Ascending aorta (tissue), 2 donors: ENCODE measurements around the gene MAP3K5. TPM values are rescaled to one million over a fixed set of nuclear protein-coding genes. Genes with fewer than 3 reads are reported as not detected.
A peak's percentile ranks its signal among the peaks of the same experiment; 100 is the strongest.

Source experiments
- DNase-seq, 2 donors: peaks; one replicate each; pipeline ENCODE4 v3.0.0-alpha.2; 2019; ENCODE audit warnings: low spot score in 2 of 2
- H3K27ac ChIP-seq, 2 donors: fragments of 200-600 bp; sonication (generic); one replicate each; pipeline ENCODE4 v1.5.1; 2016 to 2017; ENCODE audit warnings: mild to moderate bottlenecking in 1 of 2
- H3K27me3 ChIP-seq: fragments of 200-600 bp; sonication (generic); one replicate; pipeline ENCODE4 v1.5.1; 2017
- H3K36me3 ChIP-seq, 2 donors: fragments of 200-600 bp; sonication (generic); one replicate each; pipeline ENCODE4 v1.5.1; 2016
- H3K4me1 ChIP-seq, 2 donors: fragments of 200-600 bp; sonication (generic); one replicate each; pipeline ENCODE4 v1.5.1; 2016 to 2017; ENCODE audit warnings: mild to moderate bottlenecking in 1 of 2
- H3K4me3 ChIP-seq, 2 donors: fragments of 200-600 bp; sonication (generic); one replicate each; pipeline ENCODE4 v1.5.1; 2016 to 2017; ENCODE audit warnings: mild to moderate bottlenecking in 1 of 2
- H3K9me3 ChIP-seq, 2 donors: fragments of 200-600 bp; sonication (generic); one replicate each; pipeline ENCODE4 v1.5.1; 2016
- intact Hi-C: fragments of 100-400 bp; cut with DNase I; formaldehyde crosslinking; loops from one replicate; pipeline ENCODE4 v1.15.1; 2023
- total RNA-seq: library from RNA; depleted of rRNA; stranded (reverse); fragments of >200 nt; gene quantifications from one replicate; pipeline ENCODE4 v1.1.0, GENCODE V29; 2016
- TF ChIP-seq, protein P1 (sequence below), 3 experiments: fragments of 200-600 bp in 2 of 3; fragments of 450-650 bp in 1 of 3; sonication (generic) in 2 of 3; IDR thresholded peaks; one replicate each; pipeline ENCODE4 v1.5.1; 2016 to 2019; ENCODE audit warnings: antibody characterized with exemption in 3 of 3, mild to moderate bottlenecking in 1 of 3, moderate library complexity in 1 of 3

MAP3K5 gene
- total RNA-seq, 1 donor from 2014 or later: 40.9 TPM

DNA sequence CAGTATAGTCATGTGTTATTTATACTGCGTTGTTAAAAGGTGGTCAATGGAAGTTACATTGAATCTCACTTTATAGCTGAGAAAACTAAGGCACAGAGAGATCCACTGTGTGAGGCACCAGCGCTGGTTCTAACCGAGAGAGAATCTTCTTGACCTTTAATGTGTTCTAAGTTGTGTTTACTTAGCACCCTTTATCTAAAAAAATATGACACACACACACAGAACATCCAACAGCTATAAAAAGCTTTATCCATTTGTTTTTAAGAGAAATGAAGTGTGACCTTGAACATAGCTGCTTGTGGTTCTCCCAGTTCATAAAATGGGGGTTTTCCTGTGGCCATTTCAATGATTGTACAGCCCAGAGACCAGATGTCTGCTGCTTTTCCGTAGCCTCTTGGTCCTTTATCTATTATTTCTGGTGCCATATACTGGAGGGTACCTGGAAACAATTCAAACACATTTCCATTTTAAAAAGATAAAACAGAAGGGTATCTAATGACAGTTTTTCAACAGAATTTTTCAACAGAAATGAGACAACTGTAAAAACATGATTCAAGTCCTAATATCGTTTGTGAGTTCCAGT lies 187.3 kb downstream of the MAP3K5 start:
- H3K27ac ChIP-seq: peak overlapping the region; percentile 30 to 43
- TF ChIP-seq, protein P1, sequence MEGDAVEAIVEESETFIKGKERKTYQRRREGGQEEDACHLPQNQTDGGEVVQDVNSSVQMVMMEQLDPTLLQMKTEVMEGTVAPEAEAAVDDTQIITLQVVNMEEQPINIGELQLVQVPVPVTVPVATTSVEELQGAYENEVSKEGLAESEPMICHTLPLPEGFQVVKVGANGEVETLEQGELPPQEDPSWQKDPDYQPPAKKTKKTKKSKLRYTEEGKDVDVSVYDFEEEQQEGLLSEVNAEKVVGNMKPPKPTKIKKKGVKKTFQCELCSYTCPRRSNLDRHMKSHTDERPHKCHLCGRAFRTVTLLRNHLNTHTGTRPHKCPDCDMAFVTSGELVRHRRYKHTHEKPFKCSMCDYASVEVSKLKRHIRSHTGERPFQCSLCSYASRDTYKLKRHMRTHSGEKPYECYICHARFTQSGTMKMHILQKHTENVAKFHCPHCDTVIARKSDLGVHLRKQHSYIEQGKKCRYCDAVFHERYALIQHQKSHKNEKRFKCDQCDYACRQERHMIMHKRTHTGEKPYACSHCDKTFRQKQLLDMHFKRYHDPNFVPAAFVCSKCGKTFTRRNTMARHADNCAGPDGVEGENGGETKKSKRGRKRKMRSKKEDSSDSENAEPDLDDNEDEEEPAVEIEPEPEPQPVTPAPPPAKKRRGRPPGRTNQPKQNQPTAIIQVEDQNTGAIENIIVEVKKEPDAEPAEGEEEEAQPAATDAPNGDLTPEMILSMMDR (IDR thresholded peaks at IDR 0.05): no peak
- no peak for DNase-seq
- intact Hi-C loops: no loop called here
- H3K4me1 ChIP-seq: peaks cover 8 to 35% of the 10 kb centered on the region in 2 donors
- H3K27me3 ChIP-seq: no peaks in the 10 kb centered on the region
- H3K4me3 ChIP-seq: no peak overlapping the region
- H3K36me3 ChIP-seq: peaks cover 6 to 11% of the 10 kb centered on the region in 2 donors
- no peaks in the 10 kb centered on the region for H3K9me3 ChIP-seq

DNA sequence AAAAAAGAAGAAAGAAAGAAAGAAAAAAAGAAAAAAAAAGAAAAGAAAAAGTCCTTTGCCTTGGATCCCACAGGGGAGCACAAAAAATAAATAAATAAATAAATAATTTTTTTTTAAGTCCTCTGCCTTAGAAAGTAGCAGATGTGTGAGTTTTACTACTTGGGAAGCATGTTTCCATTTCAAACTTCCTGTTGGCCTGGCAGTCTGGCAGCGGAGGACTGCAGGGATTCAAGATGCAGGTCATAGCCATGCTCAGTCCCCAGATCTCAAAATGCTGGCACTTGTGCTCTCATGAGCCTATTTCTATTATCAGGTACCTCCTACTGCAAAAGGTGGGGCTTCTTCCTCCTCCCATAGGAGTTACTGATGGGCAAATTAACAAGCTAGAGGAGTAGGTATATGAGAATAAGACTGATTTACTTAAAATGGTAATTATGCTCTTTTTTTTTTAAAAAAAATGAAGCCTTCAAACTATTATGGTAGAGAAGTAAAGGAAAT lies 187.9 kb downstream of the MAP3K5 start:
- no peaks in the 10 kb centered on the region for H3K9me3 ChIP-seq
- H3K27ac ChIP-seq: no peak overlapping the region
- H3K4me3 ChIP-seq: no peak overlapping the region
- H3K36me3 ChIP-seq: peaks cover 6 to 11% of the 10 kb centered on the region in 2 donors
- no peak for DNase-seq
- intact Hi-C loops: no loop called here
- H3K4me1 ChIP-seq: peaks cover 2 to 33% of the 10 kb centered on the region in 2 donors
- H3K27me3 ChIP-seq: no peaks in the 10 kb centered on the region
- TF ChIP-seq, protein P1 (IDR thresholded peaks at IDR 0.05): no peak

DNA sequence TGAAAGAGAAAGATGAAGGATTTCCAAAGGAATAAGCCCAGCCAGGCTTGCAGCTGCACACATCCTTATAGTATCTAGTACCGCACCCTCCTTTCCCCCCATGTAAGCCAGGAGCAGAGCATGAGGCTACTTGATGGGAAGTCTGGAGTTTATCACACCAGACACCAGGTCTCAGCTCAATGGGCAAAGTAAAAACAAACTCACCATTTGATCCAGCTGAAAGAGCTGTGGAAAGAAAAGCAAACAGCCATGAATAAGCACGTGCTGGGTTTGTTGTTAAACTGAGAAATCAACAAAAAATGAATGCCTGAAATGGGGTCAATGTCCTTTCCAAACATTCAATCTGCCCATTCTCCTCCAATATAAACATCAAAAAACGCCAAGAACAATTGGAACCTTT lies 191.5 kb downstream of the MAP3K5 start:
- Histone ChIP-seq H3K36me3 (peaks cover 6 to 26% of the 10 kb centered on the region in 2 donors), H3K27me3 (no peaks in the 10 kb centered on the region), H3K9me3 (no peaks in the 10 kb centered on the region), H3K4me3 (no peak overlapping the region), H3K27ac (peak overlapping the region in 1 of 2 donors; percentile 61), H3K4me1 (peaks cover 0 to 24% of the 10 kb centered on the region in 2 donors)
- intact Hi-C loops: no loop called here
- TF ChIP-seq, protein P1 (IDR thresholded peaks at IDR 0.05): no peak
- DNase-seq: no peak

DNA sequence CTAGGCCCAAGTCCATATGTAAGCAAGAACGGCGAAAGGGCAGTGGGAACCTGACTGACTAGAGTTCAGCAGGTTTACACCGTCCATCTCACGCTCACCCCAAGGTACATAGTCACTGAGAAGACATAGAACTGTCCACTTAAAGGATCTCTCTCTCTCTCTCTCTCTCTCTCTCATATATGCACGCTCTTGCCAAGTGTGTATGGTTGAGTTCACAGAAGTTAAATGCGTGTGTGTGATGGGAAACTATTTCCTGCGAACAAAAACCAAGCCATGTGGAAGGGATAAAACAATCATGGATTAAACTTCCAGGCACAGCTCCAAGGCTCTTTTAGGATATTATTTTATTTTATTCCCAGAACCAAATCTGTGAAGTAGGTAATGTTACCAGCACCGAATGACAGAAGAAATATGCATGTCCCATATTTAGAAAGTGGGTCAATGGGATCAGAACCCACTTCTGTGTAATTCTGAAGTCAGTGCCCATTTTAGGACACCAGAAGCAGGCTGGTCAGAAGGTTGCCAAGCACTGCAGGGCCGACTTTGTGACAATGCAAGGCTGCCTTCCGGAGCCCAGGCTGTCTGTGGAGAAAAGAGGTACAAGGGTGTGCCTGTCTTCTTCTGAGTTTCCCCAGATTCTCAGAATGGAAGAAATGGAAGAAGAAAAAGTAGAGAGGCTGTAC lies 192.8 kb downstream of the MAP3K5 start:
- Histone ChIP-seq H3K4me3 (no peak overlapping the region), H3K4me1 (peaks cover 0 to 29% of the 10 kb centered on the region in 2 donors), H3K27me3 (no peaks in the 10 kb centered on the region), H3K27ac (peak overlapping the region; percentile 42 to 61), H3K9me3 (no peaks in the 10 kb centered on the region), H3K36me3 (peaks cover 0 to 31% of the 10 kb centered on the region in 2 donors)
- TF ChIP-seq, protein P1 (IDR thresholded peaks at IDR 0.05): no peak
- intact Hi-C loops: no loop called here
- DNase-seq: no peak

DNA sequence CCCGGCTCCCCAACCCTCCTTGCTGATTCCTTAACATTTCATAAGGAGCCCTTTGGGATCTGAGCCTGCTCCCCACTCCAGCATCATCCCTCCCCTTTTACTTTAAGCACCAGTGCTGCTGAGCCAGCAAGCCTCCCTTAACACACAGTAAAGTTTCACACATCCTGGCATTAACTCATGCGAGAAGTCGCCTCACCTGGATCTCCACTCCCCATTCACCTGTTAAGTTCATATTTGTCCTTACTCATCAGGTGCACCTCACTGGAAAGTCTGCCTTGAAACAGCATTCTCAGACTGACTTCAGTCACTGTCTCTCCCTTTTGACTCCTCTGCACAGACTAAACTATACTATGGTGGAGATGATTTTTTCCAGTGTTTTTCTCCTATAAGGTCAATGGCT lies 194.2 kb downstream of the MAP3K5 start:
- H3K4me3 ChIP-seq: no peak overlapping the region
- TF ChIP-seq, protein P1 (IDR thresholded peaks at IDR 0.05): no peak
- no peak overlapping the region for H3K27ac ChIP-seq
- intact Hi-C loops: no loop called here
- no peaks in the 10 kb centered on the region for H3K9me3 ChIP-seq
- H3K4me1 ChIP-seq: peaks cover 0 to 33% of the 10 kb centered on the region in 2 donors
- no peaks in the 10 kb centered on the region for H3K27me3 ChIP-seq
- H3K36me3 ChIP-seq: peaks cover 0 to 23% of the 10 kb centered on the region in 2 donors
- DNase-seq: no peak
